ENCODE data around the gene MKI67.

Gene MKI67

DNA sequence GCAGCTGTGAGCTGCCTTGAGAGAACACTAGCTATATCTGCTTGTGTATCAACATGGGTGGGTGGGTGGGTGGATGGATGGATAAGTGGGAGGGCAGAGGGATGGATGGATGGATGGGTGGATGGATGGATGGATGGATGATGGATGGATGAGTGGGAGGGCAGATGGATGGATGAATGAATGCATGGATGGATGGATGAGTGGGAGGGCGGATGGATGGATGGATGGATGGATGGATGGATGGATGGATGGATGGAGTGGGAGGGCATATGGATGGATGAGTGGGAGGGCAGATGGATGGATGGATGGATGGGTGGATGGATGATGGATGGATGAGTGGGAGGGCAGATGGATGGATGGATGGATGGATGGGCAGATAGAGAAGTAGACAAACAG, 76.1 kb downstream of the MKI67 start:
- no peak for DNase-seq (ENCODE audit: low read depth)
- H3K4me3 ChIP-seq (ENCODE audit: low read length): no peak overlapping the region
- TF ChIP-seq, protein P1, sequence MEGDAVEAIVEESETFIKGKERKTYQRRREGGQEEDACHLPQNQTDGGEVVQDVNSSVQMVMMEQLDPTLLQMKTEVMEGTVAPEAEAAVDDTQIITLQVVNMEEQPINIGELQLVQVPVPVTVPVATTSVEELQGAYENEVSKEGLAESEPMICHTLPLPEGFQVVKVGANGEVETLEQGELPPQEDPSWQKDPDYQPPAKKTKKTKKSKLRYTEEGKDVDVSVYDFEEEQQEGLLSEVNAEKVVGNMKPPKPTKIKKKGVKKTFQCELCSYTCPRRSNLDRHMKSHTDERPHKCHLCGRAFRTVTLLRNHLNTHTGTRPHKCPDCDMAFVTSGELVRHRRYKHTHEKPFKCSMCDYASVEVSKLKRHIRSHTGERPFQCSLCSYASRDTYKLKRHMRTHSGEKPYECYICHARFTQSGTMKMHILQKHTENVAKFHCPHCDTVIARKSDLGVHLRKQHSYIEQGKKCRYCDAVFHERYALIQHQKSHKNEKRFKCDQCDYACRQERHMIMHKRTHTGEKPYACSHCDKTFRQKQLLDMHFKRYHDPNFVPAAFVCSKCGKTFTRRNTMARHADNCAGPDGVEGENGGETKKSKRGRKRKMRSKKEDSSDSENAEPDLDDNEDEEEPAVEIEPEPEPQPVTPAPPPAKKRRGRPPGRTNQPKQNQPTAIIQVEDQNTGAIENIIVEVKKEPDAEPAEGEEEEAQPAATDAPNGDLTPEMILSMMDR (conservative IDR thresholded peaks at IDR 0.05; ENCODE audit: low read depth, low read length): no peak

DNA sequence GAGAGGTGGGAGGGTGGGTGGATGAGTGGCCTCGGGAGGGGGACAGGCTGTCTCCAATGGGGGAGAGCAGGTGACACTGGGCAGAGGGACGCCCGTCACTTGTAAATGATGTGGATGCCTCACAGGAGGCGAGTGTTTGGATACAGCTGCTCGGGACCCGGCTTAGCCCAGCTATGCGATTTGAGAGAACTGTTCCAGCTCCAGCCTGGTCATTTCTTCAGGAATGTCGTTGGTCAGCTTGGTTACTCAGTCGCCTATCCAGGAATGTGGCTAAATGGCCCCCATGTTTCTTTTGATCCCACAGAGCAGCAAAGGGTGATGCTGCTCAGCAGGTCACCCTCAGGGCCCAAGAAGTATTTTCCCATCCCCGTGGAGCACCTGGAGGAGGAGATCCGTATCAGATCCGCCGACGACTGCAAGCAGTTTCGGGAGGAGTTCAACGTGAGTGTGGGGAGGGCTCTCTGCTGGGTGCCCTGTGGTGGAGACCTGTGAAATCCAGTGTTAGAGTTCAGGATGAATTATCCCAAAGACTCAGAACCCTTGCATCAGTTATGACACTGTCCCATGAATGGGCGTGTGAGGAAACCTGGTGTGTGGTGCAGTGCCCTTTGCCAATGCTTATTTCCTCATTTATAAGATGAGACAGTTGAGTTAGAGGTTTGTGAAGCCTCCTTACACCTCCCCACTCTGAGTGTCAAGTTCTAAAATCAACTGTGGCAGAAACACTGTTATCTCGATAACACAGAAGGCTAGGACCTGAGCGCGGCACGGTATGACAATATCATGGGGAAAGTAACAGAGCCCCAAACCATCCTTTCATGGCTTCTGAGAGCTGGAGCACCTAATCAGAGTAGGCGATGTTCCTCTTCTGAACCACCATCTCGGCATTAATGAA, 76.8 kb downstream of the MKI67 start:
- no peak for DNase-seq (ENCODE audit: low read depth)
- TF ChIP-seq, protein P1 (conservative IDR thresholded peaks at IDR 0.05; ENCODE audit: low read depth, low read length): no peak
- no peak overlapping the region for H3K4me3 ChIP-seq (ENCODE audit: low read length)

DNA sequence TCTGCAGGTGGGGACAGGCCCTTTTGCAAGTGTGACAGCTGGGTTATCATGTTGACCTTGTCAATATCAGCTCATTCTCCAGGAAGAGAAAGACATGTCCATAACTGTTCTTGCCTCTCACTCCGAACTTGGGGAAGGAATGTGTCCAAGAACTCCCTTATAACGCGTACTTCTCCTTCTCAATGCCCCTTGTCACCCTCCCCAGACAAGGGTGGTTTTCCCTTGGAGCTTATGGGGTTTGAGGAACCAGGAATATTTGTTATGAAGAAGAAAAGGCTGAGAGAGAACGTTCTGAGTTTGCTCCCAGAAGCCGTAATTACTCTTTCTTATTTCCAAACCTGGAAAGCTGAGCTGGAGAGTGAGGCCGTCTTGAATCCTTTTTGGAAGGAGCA, 77.4 kb downstream of the MKI67 start:
- TF ChIP-seq, protein P1 (conservative IDR thresholded peaks at IDR 0.05; ENCODE audit: low read depth, low read length): no peak
- DNase-seq (ENCODE audit: low read depth): no peak
- H3K4me3 ChIP-seq (ENCODE audit: low read length): no peak overlapping the region

DNA sequence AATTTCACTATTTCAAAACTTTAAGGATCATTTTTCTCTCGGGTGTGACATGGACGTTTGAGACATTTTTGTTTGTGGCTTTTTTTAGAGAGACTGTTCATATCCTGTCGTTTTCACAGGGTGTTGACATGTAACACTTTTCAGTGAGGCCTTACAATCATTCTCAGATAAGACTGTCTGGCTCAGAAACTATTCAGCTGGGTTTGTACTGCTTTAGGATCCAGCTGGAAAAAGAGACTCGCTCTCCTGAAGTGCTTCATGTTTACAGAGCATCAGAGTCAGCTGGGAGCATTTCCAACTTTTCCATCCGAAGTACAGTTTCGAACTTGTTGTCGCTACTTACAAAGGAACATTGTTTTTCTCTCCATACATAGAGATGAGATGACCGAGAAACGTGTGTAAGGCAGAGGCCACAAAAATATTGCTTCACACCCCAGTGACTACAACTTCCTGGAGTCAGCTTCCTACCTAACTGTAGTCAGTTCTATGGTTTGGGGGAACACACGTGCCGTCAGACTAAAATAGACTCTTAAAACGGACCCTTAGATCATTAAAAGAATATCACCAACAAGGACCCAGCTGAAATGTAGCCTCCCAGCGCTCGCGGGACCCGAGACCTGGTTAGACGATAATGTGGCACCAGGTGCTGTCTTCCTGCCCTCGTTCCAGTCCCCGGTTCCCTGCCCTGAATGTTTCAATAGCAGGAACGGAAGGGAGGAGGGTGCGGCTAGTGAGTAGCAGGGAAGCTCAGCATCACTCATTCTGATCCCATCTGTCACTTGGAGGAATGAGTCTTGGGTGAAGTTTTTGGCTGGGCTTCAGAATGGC, 78.0 kb downstream of the MKI67 start:
- DNase-seq (ENCODE audit: low read depth): no peak
- H3K4me3 ChIP-seq (ENCODE audit: low read length): no peak overlapping the region

DNA sequence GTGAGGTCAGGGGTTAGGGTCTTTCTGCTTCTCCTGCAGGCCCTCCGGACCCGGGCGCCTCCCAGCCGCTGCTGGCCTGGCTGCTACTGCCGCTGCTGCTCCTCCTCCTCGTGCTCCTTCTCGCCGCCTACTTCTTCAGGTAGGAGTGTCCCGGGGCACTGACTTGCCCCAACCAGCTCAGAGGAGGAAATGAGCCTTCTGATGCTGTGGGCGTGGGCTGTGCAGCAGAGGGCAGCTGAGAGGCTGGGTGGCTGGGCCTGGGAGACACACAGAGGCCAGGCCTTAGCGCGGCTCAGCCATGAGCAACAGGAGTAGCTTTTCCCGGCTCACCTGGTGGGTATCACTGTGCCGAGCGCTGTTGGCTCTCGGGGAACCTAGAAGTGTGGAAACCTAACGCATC, 78.9 kb downstream of the MKI67 start:
- no peak for DNase-seq (ENCODE audit: low read depth)
- H3K4me3 ChIP-seq (ENCODE audit: low read length): no peak overlapping the region
- TF ChIP-seq, protein P1 (conservative IDR thresholded peaks at IDR 0.05; ENCODE audit: low read depth, low read length): no peak

More for the DNA sequence above, 78.0 kb downstream of the MKI67 start:
- TF ChIP-seq, protein P1 (conservative IDR thresholded peaks at IDR 0.05; ENCODE audit: low read depth, low read length): no peak

DNA sequence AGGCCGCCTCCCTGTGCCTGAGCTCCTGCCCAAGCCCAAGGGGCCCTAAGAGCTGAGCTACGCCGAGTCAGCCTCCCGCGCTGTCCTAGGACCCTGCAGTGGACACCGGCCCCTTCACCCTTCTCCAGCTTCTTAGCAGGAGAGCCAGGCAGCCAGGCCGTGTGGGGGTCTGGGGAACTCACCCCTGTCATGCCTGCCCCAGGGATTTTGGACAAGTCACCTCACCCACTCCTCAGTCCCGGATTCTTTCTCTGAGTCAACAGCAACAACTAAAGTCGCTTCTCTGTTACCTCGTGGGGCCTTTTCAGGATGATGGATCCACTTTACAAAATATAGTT, 79.3 kb downstream of the MKI67 start:
- no peak overlapping the region for H3K4me3 ChIP-seq (ENCODE audit: low read length)
- TF ChIP-seq, protein P1 (conservative IDR thresholded peaks at IDR 0.05; ENCODE audit: low read depth, low read length): no peak
- no peak for DNase-seq (ENCODE audit: low read depth)

Measured in retinal pigment epithelial cell (primary cell).